Testis (tissue), 3 donors: Measurements from ENCODE around the gene KRTAP10-1. TPM values are rescaled to one million over a fixed set of nuclear protein-coding genes. Genes with fewer than 3 reads are reported as not detected.

Experiments used
- DNase-seq: peaks from one replicate; pipeline ENCODE4 v3.0.0-alpha.2; 2019
- H3K27ac ChIP-seq, 2 donors: fragments of 200-600 bp; sonication (generic); one replicate each; pipeline ENCODE4 v1.5.1; 2019
- H3K27me3 ChIP-seq: fragments of 200-600 bp; sonication (generic); one replicate; pipeline ENCODE4 v1.5.1; 2019
- H3K36me3 ChIP-seq: fragments of 200-600 bp; sonication (generic); one replicate; pipeline ENCODE4 v1.5.1; 2017; ENCODE audit warnings: low read depth; ENCODE audit errors: missing control alignments
- H3K4me1 ChIP-seq: fragments of 200-600 bp; sonication (generic); one replicate; pipeline ENCODE4 v1.5.1; 2019
- H3K4me3 ChIP-seq, 2 donors: fragments of 200-600 bp; sonication (generic); one replicate each; pipeline ENCODE4 v1.5.1; 2017 to 2019
- H3K9me3 ChIP-seq: fragments of 200-600 bp; sonication (generic); one replicate; pipeline ENCODE4 v1.5.1; 2017
- POLR2A ChIP-seq: fragments of 450-650 bp; IDR thresholded peaks from one replicate; pipeline ENCODE4 v1.6.1; 2017; ENCODE audit warnings: antibody characterized with exemption, mild to moderate bottlenecking, moderate library complexity
- WGBS, 2 donors: methylation state at CpG; one replicate each; pipeline ENCODE4 v1.1.5; 2018; 5-methylcytosine and 5-hydroxymethylcytosine counted together
- intact Hi-C: fragments of 100-400 bp; cut with DNase I; formaldehyde crosslinking; loops from one replicate; pipeline ENCODE4 v1.15.1; 2023; ENCODE audit warnings: low total_unique reads
- polyA plus RNA-seq: library from polyadenylated mRNA; stranded (reverse); fragments of 350-450 nt; fragmentation: Illumina TruSeq; extraction: RNeasy Lipid Tissue Mini Kit (QIAGEN cat#74804); gene quantifications from one replicate; pipeline ENCODE4 v1.2.3, GENCODE V29; 2014; ENCODE audit warnings: low read depth, low replicate concordance; ENCODE audit not compliant: insufficient read depth
- total RNA-seq, 2 donors: library from RNA; depleted of rRNA; stranded (reverse); fragments of >200 nt; gene quantifications; one replicate each; pipeline ENCODE4 v1.2.3, GENCODE V29; 2016
- TF ChIP-seq, protein P1 (sequence below), 3 experiments: fragments of 450-650 bp in 2 of 3; fragments of 200-600 bp in 1 of 3; sonication (generic) in 1 of 3; IDR thresholded peaks; one replicate each; pipeline ENCODE4 v1.5.1; 2016 to 2019; ENCODE audit warnings: antibody characterized with exemption in 3 of 3, mild to moderate bottlenecking in 2 of 3, moderate library complexity in 1 of 3

KRTAP10-1 gene
- total and polyA plus RNA-seq, 3 donors from 2014 or later = not detected

DNA sequence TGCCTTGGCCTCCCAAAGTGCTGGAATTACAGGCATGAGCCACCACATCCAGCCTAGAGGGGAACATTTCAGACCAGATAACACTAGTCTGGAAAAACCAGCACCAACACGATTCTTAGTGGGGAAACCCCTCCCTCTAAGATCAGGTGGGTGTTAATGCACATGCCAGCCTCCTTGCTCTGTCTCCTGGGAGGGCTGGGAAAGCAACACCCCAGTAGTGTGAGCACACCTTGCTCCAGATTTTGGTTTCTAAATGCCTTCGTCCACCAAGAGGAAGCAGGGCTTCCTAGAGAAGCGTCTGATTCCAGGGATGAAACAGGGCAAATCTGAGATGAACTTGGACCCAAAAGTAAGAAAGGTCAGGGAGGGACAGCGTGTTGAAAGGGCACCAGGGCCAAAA, 31.3 kb upstream of the KRTAP10-1 start:
- WGBS, 2 donors = 71 to 83% methylated on average over 4 of the region's 4 CpGs
- no peak for DNase-seq

DNA sequence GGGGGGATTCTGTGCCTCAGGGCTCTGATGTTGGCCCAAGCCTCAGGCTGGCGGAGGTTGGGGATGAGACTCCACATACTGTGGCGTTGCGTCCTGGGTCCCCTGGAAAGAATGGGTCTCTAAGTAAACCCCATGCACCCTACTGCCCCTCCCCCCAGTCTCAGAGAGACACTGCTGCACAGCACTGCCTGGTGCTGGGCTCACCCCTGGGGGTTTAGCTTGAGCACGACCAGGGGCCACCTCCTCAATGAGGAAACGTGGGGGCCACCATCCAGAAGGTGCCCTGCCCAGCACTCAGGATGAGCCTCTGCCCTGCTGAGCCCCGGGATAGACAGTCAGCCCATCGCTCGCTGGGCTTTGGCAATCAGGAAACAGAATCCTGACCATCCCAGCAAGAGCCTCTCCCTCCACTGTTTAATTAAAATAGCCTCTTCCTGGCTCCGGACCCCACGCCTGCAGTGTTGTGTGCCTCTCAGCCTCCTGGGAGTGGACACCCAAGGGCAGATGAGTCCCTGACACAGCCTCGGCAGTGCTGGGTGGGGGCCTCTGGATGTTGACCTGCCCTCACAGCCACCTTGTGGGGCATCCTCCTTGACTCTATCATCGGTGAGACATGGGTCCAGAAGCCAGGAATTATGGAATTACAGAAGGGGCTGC, 30.0 kb upstream of the KRTAP10-1 start:
- intact Hi-C loops = no loop called here
- H3K9me3 ChIP-seq = no peaks in the 10 kb centered on the region
- H3K27me3 ChIP-seq = no peaks in the 10 kb centered on the region
- no peaks in the 10 kb centered on the region for H3K36me3 ChIP-seq
- TF ChIP-seq, protein P1, sequence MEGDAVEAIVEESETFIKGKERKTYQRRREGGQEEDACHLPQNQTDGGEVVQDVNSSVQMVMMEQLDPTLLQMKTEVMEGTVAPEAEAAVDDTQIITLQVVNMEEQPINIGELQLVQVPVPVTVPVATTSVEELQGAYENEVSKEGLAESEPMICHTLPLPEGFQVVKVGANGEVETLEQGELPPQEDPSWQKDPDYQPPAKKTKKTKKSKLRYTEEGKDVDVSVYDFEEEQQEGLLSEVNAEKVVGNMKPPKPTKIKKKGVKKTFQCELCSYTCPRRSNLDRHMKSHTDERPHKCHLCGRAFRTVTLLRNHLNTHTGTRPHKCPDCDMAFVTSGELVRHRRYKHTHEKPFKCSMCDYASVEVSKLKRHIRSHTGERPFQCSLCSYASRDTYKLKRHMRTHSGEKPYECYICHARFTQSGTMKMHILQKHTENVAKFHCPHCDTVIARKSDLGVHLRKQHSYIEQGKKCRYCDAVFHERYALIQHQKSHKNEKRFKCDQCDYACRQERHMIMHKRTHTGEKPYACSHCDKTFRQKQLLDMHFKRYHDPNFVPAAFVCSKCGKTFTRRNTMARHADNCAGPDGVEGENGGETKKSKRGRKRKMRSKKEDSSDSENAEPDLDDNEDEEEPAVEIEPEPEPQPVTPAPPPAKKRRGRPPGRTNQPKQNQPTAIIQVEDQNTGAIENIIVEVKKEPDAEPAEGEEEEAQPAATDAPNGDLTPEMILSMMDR (IDR thresholded peaks at IDR 0.05) = no peak
- TF ChIP-seq POLR2A = no peak
- no peak for DNase-seq
- no peaks in the 10 kb centered on the region for H3K4me1 ChIP-seq
- 86 to 90% methylated on average over 6 to 12 of the region's 12 CpGs for WGBS, 2 donors
- no peak overlapping the region for H3K27ac ChIP-seq
- no peak overlapping the region for H3K4me3 ChIP-seq

More for the DNA sequence above, 31.3 kb upstream of the KRTAP10-1 start:
- H3K36me3 ChIP-seq = no peaks in the 10 kb centered on the region
- TF ChIP-seq, protein P1 (IDR thresholded peaks at IDR 0.05) = no peak
- no peak for TF ChIP-seq POLR2A
- H3K27ac ChIP-seq = no peak overlapping the region
- H3K4me1 ChIP-seq = no peaks in the 10 kb centered on the region
- intact Hi-C loops = no loop called here
- H3K27me3 ChIP-seq = no peaks in the 10 kb centered on the region
- no peak overlapping the region for H3K4me3 ChIP-seq
- H3K9me3 ChIP-seq = no peaks in the 10 kb centered on the region

DNA sequence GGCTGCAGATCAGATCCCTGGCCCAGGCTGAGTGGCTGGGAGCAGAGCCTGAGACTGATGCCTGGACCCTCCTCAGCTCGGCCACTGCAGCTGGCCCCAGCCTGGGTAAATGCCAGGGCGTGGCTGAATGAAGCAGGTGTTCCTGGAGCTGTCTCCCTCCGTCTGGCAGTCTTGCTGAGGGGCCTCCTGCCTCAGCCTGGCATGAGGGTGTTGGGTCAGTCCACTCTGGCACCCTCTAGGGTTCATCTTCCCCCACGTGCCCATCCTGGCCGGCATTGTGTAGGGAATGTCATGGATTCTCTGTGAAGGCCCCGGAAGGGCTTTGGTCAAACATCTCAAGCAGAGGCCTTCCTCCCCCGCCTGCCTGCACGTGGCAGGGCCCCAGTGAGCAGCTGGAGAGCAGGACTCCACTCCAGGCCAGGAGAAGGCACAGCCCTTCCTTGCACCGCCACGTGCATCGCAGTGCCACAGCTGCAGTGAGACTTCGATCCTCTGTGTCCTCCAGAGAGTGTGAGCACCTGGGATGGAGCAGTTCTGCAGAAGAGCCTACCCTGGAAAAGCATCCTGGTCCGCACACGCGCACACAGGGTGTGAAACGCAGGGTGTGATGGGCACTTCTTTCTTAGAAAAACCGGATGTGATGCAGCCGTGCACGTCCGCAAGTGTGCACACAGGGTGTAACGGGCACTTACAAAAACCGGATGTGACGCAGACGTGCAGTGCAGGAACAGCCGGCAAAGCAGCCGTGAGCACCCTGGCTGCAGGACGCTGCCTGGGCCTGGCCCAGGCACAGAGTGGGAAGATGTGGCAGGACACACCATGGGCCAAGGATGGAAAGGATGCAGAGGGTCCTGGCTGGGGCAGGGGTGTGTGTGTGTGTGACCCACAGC, 28.9 kb upstream of the KRTAP10-1 start:
- Histone ChIP-seq H3K9me3 (no peaks in the 10 kb centered on the region), H3K36me3 (no peaks in the 10 kb centered on the region), H3K4me1 (no peaks in the 10 kb centered on the region), H3K27ac (no peak overlapping the region), H3K4me3 (no peak overlapping the region), H3K27me3 (no peaks in the 10 kb centered on the region)
- intact Hi-C loops = no loop called here
- no peak for TF ChIP-seq POLR2A
- TF ChIP-seq, protein P1 (IDR thresholded peaks at IDR 0.05) = no peak
- DNase-seq = no peak
- WGBS, 2 donors = 74 to 85% methylated on average over 20 to 27 of the region's 27 CpGs

DNA sequence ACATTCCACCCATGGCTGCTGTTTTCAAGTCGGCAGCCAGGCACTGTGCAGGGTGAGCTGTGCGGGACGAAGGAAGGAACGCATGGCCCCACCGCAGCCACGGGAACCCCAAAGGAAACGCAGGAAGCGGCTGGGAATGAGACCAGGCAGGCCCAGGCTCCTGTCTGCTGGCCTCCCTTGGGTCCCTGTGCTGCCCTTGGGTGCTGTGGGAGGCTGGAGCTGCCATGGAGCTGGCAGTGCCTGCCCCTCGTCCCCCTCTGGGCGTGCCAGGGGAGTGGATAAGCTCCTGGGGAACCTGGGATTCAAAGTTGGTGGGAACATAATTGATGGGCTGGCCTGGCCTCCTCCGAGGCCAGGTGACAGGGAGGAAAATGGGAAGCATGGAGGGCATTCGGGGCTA, 28.3 kb upstream of the KRTAP10-1 start:
- no peak overlapping the region for H3K27ac ChIP-seq
- no peaks in the 10 kb centered on the region for H3K9me3 ChIP-seq
- H3K27me3 ChIP-seq = no peaks in the 10 kb centered on the region
- DNase-seq = no peak
- 73 to 89% methylated on average over 6 to 12 of the region's 12 CpGs for WGBS, 2 donors
- TF ChIP-seq, protein P1 (IDR thresholded peaks at IDR 0.05) = no peak
- no peak for TF ChIP-seq POLR2A
- no peaks in the 10 kb centered on the region for H3K4me1 ChIP-seq
- H3K4me3 ChIP-seq = no peak overlapping the region
- no peaks in the 10 kb centered on the region for H3K36me3 ChIP-seq
- intact Hi-C loops = no loop called here
